Neural crest cell (in vitro differentiated cells): ENCODE measurements around the gene LRRC27. TPM values are rescaled to one million over a fixed set of nuclear protein-coding genes. Genes with fewer than 3 reads are reported as not detected.
A peak's percentile ranks its signal among the peaks of the same experiment; 100 is the strongest.

Experiments
- DNase-seq: peaks from one replicate; pipeline ENCODE4 v3.0.0; 2021; ENCODE audit warnings: low read depth, mixed read lengths, low spot score
- H3K27ac Mint-ChIP-seq: one replicate; pipeline ENCODE4 v1.8.0; 2021; ENCODE audit warnings: mild to moderate bottlenecking, mixed read lengths; ENCODE audit not compliant: unreplicated experiment
- H3K27me3 Mint-ChIP-seq: 2 replicates; pipeline ENCODE4 v1.8.0; 2021; ENCODE audit warnings: low read depth, mild to moderate bottlenecking, mixed read lengths
- H3K36me3 Mint-ChIP-seq: 2 replicates; pipeline ENCODE4 v1.8.0; 2021; ENCODE audit warnings: low read depth, mild to moderate bottlenecking, mixed read lengths
- H3K4me1 Mint-ChIP-seq: 2 replicates; pipeline ENCODE4 v1.8.0; 2021; ENCODE audit warnings: mixed read lengths
- H3K4me3 Mint-ChIP-seq: one replicate; pipeline ENCODE4 v1.8.0; 2021; ENCODE audit warnings: mild to moderate bottlenecking, mixed read lengths
- H3K9me3 Mint-ChIP-seq: 2 replicates; pipeline ENCODE4 v1.8.0; 2021; ENCODE audit warnings: mixed read lengths
- CTCF ChIP-seq: fragments of 200-600 bp; sonication (generic); conservative IDR thresholded peaks from 2 replicates; pipeline ENCODE4 v1.5.0; 2021; ENCODE audit warnings: antibody characterized with exemption, mild to moderate bottlenecking
- total RNA-seq: library from RNA; stranded (reverse); gene quantifications from 2 replicates; pipeline ENCODE4 v1.2.1, GENCODE V29; 2021

Gene LRRC27
- total RNA-seq, 1 donor from 2014 or later, result 21.9 TPM

- TF ChIP-seq CTCF, result no peak
- Mint-ChIP-seq H3K4me3 (no peak overlapping the region), H3K36me3 (peaks cover 7% of the 10 kb centered on the region), H3K27me3 (no peaks in the 10 kb centered on the region), H3K9me3 (peaks cover 8% of the 10 kb centered on the region), H3K27ac (no peak overlapping the region), H3K4me1 (peaks cover 13% of the 10 kb centered on the region)
- DNase-seq, result no peak
These were observed 57.6 kb downstream of the LRRC27 start for GRCh38 chr10:132389433-132390169.

- Mint-ChIP-seq H3K36me3 (peaks cover 7% of the 10 kb centered on the region), H3K9me3 (peaks cover 8% of the 10 kb centered on the region), H3K4me3 (peak overlapping the region; percentile 47), H3K27ac (no peak overlapping the region), H3K27me3 (no peaks in the 10 kb centered on the region), H3K4me1 (peaks cover 10% of the 10 kb centered on the region)
- DNase-seq, result no peak
- no peak for TF ChIP-seq CTCF
These were observed 58.4 kb downstream of the LRRC27 start for GRCh38 chr10:132390170-132390920.

- Mint-ChIP-seq H3K27me3 (no peaks in the 10 kb centered on the region), H3K36me3 (peaks cover 7% of the 10 kb centered on the region), H3K27ac (no peak overlapping the region), H3K9me3 (peaks cover 8% of the 10 kb centered on the region), H3K4me3 (peak overlapping the region; percentile 38), H3K4me1 (peaks cover 7% of the 10 kb centered on the region)
- no peak for TF ChIP-seq CTCF
- DNase-seq, result no peak
These were observed 59.1 kb downstream of the LRRC27 start for GRCh38 chr10:132390921-132391675.

GRCh38 chr10:132391676-132392020 is 59.7 kb downstream of the LRRC27 start:
- Mint-ChIP-seq H3K9me3 (peaks cover 8% of the 10 kb centered on the region), H3K4me1 (peaks cover 7% of the 10 kb centered on the region), H3K36me3 (peaks cover 7% of the 10 kb centered on the region), H3K27me3 (no peaks in the 10 kb centered on the region), H3K4me3 (peak overlapping the region; percentile 36), H3K27ac (no peak overlapping the region)
- no peak for TF ChIP-seq CTCF
- no peak for DNase-seq

GRCh38 chr10:132392184-132392800 is 60.3 kb downstream of the LRRC27 start:
- Mint-ChIP-seq H3K27me3 (no peaks in the 10 kb centered on the region), H3K9me3 (peaks cover 8% of the 10 kb centered on the region), H3K4me3 (peak overlapping the region; percentile 36), H3K36me3 (peaks cover 7% of the 10 kb centered on the region), H3K27ac (no peak overlapping the region), H3K4me1 (peaks cover 7% of the 10 kb centered on the region)
- TF ChIP-seq CTCF, result no peak
- no peak for DNase-seq
